ENCODE results near the gene ACVR1B.

DNA sequence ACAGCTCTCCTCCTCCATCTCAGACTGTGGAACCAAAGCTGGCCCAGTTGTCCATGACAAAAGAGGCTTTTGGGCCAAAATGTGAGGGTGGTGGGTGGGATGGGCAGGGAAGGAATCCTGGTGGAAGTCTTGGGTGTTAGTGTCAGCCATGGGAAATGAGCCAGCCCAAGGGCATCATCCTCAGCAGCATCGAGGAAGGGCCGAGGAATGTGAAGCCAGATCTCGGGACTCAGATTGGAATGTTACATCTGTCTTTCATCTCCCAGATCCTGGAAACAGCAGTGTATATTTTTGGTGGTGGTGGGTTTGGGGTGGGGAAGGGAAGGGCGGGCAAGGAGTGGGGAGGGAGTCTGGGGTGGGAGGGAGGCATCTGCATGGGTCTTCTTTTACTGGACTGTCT lies 43.5 kb downstream of the ACVR1B start:
- TF ChIP-seq, protein P1, sequence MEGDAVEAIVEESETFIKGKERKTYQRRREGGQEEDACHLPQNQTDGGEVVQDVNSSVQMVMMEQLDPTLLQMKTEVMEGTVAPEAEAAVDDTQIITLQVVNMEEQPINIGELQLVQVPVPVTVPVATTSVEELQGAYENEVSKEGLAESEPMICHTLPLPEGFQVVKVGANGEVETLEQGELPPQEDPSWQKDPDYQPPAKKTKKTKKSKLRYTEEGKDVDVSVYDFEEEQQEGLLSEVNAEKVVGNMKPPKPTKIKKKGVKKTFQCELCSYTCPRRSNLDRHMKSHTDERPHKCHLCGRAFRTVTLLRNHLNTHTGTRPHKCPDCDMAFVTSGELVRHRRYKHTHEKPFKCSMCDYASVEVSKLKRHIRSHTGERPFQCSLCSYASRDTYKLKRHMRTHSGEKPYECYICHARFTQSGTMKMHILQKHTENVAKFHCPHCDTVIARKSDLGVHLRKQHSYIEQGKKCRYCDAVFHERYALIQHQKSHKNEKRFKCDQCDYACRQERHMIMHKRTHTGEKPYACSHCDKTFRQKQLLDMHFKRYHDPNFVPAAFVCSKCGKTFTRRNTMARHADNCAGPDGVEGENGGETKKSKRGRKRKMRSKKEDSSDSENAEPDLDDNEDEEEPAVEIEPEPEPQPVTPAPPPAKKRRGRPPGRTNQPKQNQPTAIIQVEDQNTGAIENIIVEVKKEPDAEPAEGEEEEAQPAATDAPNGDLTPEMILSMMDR (IDR thresholded peaks at IDR 0.05), result no peak
- no peak for TF ChIP-seq POLR2A (IDR thresholded peaks at IDR 0.05)
